ENCODE measurements around the gene TANC1. TPM values are rescaled to one million over a fixed set of nuclear protein-coding genes. Genes with fewer than 3 reads are reported as not detected.

Gene TANC1
- total and polyA plus RNA-seq, 2 donors (not counting 3 experiments of a cell fraction or from before 2014, with no cell fraction given): 58.9 to 99.4 TPM

- FAIRE-seq: no peak
- POLR2A ChIA-PET: no interaction called here
- H3K27ac ChIP-seq (ENCODE audit: insufficient read depth, low read depth, low read length): no peak overlapping the region
- dilution Hi-C loops (cut with MboI; ENCODE audit: extremely low pct_ligation_motif_present, low sequenced_read_pairs) (no loop called here), intact Hi-C loops (cut with micrococcal nuclease) (no loop called here)
- BruUV-seq (replicated peaks): no TSS peak
- H3K9me3 ChIP-seq (replicated peaks; ENCODE audit: control insufficient read depth, insufficient read depth, low read length): no peaks in the 10 kb centered on the region
- peaks cover 35 to 47% of the 10 kb centered on the region in 2 experiments for H3K36me3 ChIP-seq (ENCODE audit: control insufficient read depth in 2 of 2, extremely low read depth in 1 of 2, insufficient read depth in 2 of 2, low read length in 2 of 2)
- no peaks in the 10 kb centered on the region for H3K27me3 ChIP-seq (ENCODE audit: control insufficient read depth in 2 of 2, insufficient read depth in 2 of 2, low read length in 2 of 2)
- DNase-seq (ENCODE audit: low read depth, low spot score): no peak
- CTCF ChIA-PET: no interaction called here
- peaks cover 27% of the 10 kb centered on the region for H3K4me1 ChIP-seq (ENCODE audit: control insufficient read depth, extremely low read depth, insufficient read depth, low read length)
- no peaks in the 10 kb centered on the region for H3K9me1 ChIP-seq (replicated peaks; ENCODE audit: control insufficient read depth, extremely low read depth, insufficient read depth, low read length)
- H4K20me1 ChIP-seq (replicated peaks; ENCODE audit: control insufficient read depth, extremely low read depth, insufficient read depth, low read length): no peaks in the 10 kb centered on the region
- no peak overlapping the region for H3K9ac ChIP-seq (replicated peaks; ENCODE audit: extremely low read depth, insufficient read depth, low read length)
- H3K4me2 ChIP-seq (ENCODE audit: insufficient read depth, low read length): no peak overlapping the region
- H2AFZ ChIP-seq (ENCODE audit: low read depth, low read length): no peak overlapping the region
- TF ChIP-seq CTCF (IDR thresholded peaks at IDR 0.05; ENCODE audit: extremely low read depth in 1 of 2, insufficient read depth in 1 of 2, low read depth in 1 of 2, low read length in 2 of 2) (no peak), EZH2 (IDR thresholded peaks at IDR 0.05; ENCODE audit: borderline replicate concordance, low read depth, low read length, severe bottlenecking) (no peak), POLR2AphosphoS5 (IDR thresholded peaks at IDR 0.05; ENCODE audit: insufficient read depth, low read depth, low read length) (no peak), POLR2A (IDR thresholded peaks at IDR 0.05; ENCODE audit: low read depth, low read length) (no peak), MYC (IDR thresholded peaks at IDR 0.05; ENCODE audit: low read depth, low read length) (no peak), MAX (IDR thresholded peaks at IDR 0.05; ENCODE audit: insufficient read depth, insufficient read length) (no peak), FOS (IDR thresholded peaks at IDR 0.05; ENCODE audit: borderline replicate concordance, insufficient read depth, low read length) (no peak), GATA2 (IDR thresholded peaks at IDR 0.05; ENCODE audit: insufficient read depth, insufficient read length, low read depth, low read length) (no peak), JUN (IDR thresholded peaks at IDR 0.05; ENCODE audit: borderline replicate concordance, insufficient read depth, insufficient read length, low read depth) (no peak)
- no peaks in the 10 kb centered on the region for H3K79me2 ChIP-seq (ENCODE audit: control insufficient read depth, insufficient read depth, low read length)
- H3K4me3 ChIP-seq (replicated peaks in 1 of 3; ENCODE audit: insufficient read depth in 1 of 3, low read depth in 1 of 3, low read length in 3 of 3): no peak overlapping the region
These were observed 259.7 kb downstream of the TANC1 start for GRCh38 chr2:159228081-159228581.
